ENCODE data around the gene ZGPAT.

ZGPAT gene

DNA sequence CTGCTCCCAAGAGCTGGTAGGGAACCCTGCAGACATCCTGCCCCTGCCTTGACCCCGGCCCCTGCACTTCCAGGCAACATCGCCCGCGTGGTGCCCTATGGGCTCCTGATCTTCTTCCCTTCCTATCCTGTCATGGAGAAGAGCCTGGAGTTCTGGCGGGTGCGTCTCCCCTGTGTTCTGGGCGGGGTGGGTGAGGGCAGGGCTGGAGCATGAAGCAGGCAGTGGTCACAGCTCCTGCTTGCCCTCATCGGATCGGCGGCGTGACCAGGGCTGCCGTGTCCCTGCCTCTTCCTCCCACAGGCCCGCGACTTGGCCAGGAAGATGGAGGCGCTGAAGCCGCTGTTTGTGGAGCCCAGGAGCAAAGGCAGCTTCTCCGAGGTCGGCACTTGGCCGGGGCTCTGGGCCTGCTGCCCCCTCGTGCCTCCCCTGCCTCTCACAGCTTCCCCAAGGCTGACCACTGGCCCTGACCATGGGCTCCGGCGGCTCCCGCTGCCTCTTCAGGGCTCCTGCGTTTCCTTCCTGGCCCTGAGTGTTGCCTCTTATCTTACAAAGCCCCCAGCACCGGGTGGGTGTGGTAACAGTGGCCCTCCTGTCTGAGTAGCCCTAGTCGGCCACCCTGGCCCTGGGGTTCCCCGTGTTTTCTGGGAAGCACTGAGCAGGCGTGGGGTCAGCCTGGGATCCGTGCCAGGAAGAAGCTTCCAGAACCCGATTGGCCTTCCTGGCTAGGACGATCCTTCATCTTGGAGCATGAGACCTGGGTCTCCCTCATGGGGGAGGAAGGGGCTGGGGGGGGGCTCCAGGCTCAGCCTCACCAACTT, 19.4 kb upstream of the ZGPAT start:
- no peak overlapping the region for H3K9ac ChIP-seq (ENCODE audit: low read length)
- H3K27me3 ChIP-seq (ENCODE audit: low read depth, low read length), result no peaks in the 10 kb centered on the region
- H3K4me2 ChIP-seq (ENCODE audit: low read length), result no peak overlapping the region
- TF ChIP-seq, protein P1, sequence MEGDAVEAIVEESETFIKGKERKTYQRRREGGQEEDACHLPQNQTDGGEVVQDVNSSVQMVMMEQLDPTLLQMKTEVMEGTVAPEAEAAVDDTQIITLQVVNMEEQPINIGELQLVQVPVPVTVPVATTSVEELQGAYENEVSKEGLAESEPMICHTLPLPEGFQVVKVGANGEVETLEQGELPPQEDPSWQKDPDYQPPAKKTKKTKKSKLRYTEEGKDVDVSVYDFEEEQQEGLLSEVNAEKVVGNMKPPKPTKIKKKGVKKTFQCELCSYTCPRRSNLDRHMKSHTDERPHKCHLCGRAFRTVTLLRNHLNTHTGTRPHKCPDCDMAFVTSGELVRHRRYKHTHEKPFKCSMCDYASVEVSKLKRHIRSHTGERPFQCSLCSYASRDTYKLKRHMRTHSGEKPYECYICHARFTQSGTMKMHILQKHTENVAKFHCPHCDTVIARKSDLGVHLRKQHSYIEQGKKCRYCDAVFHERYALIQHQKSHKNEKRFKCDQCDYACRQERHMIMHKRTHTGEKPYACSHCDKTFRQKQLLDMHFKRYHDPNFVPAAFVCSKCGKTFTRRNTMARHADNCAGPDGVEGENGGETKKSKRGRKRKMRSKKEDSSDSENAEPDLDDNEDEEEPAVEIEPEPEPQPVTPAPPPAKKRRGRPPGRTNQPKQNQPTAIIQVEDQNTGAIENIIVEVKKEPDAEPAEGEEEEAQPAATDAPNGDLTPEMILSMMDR (IDR thresholded peaks at IDR 0.05; ENCODE audit: low read depth, low read length), result no peak
- no peaks in the 10 kb centered on the region for H4K20me1 ChIP-seq (ENCODE audit: insufficient read depth, low read length)
- no peak overlapping the region for H3K27ac ChIP-seq (ENCODE audit: low read length)
- H3K79me2 ChIP-seq (ENCODE audit: low read length), result no peaks in the 10 kb centered on the region
- H3K4me1 ChIP-seq (ENCODE audit: low read length), result no peaks in the 10 kb centered on the region
- no peak overlapping the region for H2AFZ ChIP-seq (ENCODE audit: low read depth, low read length)
- no peak overlapping the region for H3K4me3 ChIP-seq (ENCODE audit: low read length)
- H3K9me3 ChIP-seq (ENCODE audit: insufficient read depth, low read length), result no peaks in the 10 kb centered on the region
- no peaks in the 10 kb centered on the region for H3K36me3 ChIP-seq (replicated peaks; ENCODE audit: low read depth, low read length)

GRCh38 chr20:63689046-63690002, 18.5 kb upstream of the ZGPAT start:
- Histone ChIP-seq H3K27ac (ENCODE audit: low read length) (no peak overlapping the region), H3K79me2 (ENCODE audit: low read length) (no peaks in the 10 kb centered on the region), H3K9ac (ENCODE audit: low read length) (no peak overlapping the region), H3K36me3 (replicated peaks; ENCODE audit: low read depth, low read length) (no peaks in the 10 kb centered on the region), H4K20me1 (ENCODE audit: insufficient read depth, low read length) (no peaks in the 10 kb centered on the region), H3K4me3 (ENCODE audit: low read length) (no peak overlapping the region), H3K4me1 (ENCODE audit: low read length) (no peaks in the 10 kb centered on the region), H3K4me2 (ENCODE audit: low read length) (no peak overlapping the region), H3K9me3 (ENCODE audit: insufficient read depth, low read length) (no peaks in the 10 kb centered on the region), H3K27me3 (ENCODE audit: low read depth, low read length) (no peaks in the 10 kb centered on the region), H2AFZ (ENCODE audit: low read depth, low read length) (no peak overlapping the region)
- TF ChIP-seq EZH2phosphoT487 (IDR thresholded peaks at IDR 0.05; ENCODE audit: low read depth), result no peak
- TF ChIP-seq, protein P1 (IDR thresholded peaks at IDR 0.05; ENCODE audit: low read depth, low read length), result no peak

DNA sequence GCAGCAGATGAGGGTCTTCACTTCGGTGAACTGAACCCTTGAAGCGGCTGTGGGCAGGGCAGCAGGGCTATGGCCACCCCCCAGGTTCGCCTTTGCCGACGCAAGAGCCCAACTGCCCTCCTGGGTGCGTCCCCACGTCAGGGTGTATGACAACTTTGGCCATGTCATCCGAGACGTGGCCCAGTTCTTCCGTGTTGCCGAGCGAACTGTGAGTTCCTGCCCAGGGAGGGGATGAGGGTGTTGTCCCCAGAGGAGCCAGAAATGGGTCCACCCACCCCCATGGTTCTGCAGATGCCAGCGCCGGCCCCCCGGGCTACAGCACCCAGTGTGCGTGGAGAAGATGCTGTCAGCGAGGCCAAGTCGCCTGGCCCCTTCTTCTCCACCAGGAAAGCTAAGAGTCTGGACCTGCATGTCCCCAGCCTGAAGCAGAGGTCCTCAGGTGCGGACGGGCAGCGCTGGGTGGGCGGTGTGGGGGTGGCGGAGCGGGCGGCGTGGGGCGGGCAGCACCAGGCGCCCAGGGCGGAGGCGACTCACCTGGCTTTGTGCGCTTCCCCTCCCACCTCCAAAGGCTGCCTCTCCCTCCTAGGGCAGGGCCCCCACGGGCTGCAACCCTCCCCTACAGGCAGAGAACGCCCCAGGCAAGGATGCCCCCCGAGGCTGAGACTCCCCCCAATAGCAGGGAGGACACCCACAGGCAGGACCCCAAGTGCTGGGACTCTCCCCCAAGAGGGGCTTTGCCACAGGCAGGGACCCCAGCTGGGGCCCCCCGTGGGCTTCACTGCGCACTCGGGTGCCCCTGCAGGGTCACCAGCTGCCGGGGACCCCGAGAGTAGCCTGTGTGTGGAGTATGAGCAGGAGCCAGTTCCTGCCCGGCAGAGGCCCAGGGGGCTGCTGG, 17.6 kb upstream of the ZGPAT start:
- TF ChIP-seq EZH2phosphoT487 (IDR thresholded peaks at IDR 0.05; ENCODE audit: low read depth), result no peak
- TF ChIP-seq, protein P1 (IDR thresholded peaks at IDR 0.05; ENCODE audit: low read depth, low read length), result no peak
- Histone ChIP-seq H3K4me2 (ENCODE audit: low read length) (no peak overlapping the region), H3K9ac (ENCODE audit: low read length) (no peak overlapping the region), H4K20me1 (ENCODE audit: insufficient read depth, low read length) (no peaks in the 10 kb centered on the region), H3K4me1 (ENCODE audit: low read length) (no peaks in the 10 kb centered on the region), H2AFZ (ENCODE audit: low read depth, low read length) (no peak overlapping the region), H3K27me3 (ENCODE audit: low read depth, low read length) (no peaks in the 10 kb centered on the region), H3K4me3 (ENCODE audit: low read length) (no peak overlapping the region), H3K27ac (ENCODE audit: low read length) (no peak overlapping the region), H3K36me3 (replicated peaks; ENCODE audit: low read depth, low read length) (no peaks in the 10 kb centered on the region), H3K79me2 (ENCODE audit: low read length) (no peaks in the 10 kb centered on the region), H3K9me3 (ENCODE audit: insufficient read depth, low read length) (no peaks in the 10 kb centered on the region)
